ENCODE results near the gene NALCN.

The NALCN gene

GRCh38 chr13:101013245-101013644, 403.1 kb downstream of the NALCN start:
- no peak for DNase-seq

- no peak for DNase-seq
These were observed 406.2 kb downstream of the NALCN start for GRCh38 chr13:101010100-101010499.

- no peak for DNase-seq
These were observed 409.1 kb downstream of the NALCN start for GRCh38 chr13:101007245-101007644.
